GM21390 (cell line): Measurements from ENCODE around the gene FGF18.

Experiments used
- ATAC-seq: cut with Tn5 transposase; IDR thresholded peaks from one replicate; pipeline ENCODE4 v1.9.1; 2021; ENCODE audit not compliant: unreplicated experiment

FGF18 gene

GRCh38 chr5:171462928-171463861, 43.7 kb downstream of the FGF18 start:
- no peak for ATAC-seq

- no peak for ATAC-seq
These were observed 44.4 kb downstream of the FGF18 start for GRCh38 chr5:171463862-171464229.

GRCh38 chr5:171464829-171465228, 45.4 kb downstream of the FGF18 start:
- no peak for ATAC-seq

GRCh38 chr5:171467107-171467506, 47.7 kb downstream of the FGF18 start:
- no peak for ATAC-seq

- no peak for ATAC-seq
These were observed 49.9 kb downstream of the FGF18 start for GRCh38 chr5:171469326-171469725.

GRCh38 chr5:171470420-171470819, 51.0 kb downstream of the FGF18 start:
- no peak for ATAC-seq

- no peak for ATAC-seq
These were observed 54.9 kb downstream of the FGF18 start for GRCh38 chr5:171474230-171474813.

GRCh38 chr5:171475596-171475995, 56.1 kb downstream of the FGF18 start:
- ATAC-seq, result no peak

GRCh38 chr5:171476701-171477100, 57.3 kb downstream of the FGF18 start:
- no peak for ATAC-seq

GRCh38 chr5:171477101-171477500, 57.7 kb downstream of the FGF18 start:
- no peak for ATAC-seq

GRCh38 chr5:171477666-171478065, 58.2 kb downstream of the FGF18 start:
- ATAC-seq, result no peak

- ATAC-seq, result no peak
These were observed 59.7 kb downstream of the FGF18 start for GRCh38 chr5:171478946-171479775.

GRCh38 chr5:171479776-171480125, 60.3 kb downstream of the FGF18 start:
- no peak for ATAC-seq

- no peak for ATAC-seq
These were observed 60.8 kb downstream of the FGF18 start for GRCh38 chr5:171480239-171480638.

GRCh38 chr5:171481571-171482433, 62.4 kb downstream of the FGF18 start:
- ATAC-seq, result no peak

GRCh38 chr5:171482434-171482730, 62.9 kb downstream of the FGF18 start:
- no peak for ATAC-seq

GRCh38 chr5:171483551-171484135, 64.2 kb downstream of the FGF18 start:
- ATAC-seq, result no peak

GRCh38 chr5:171484460-171484899, 65.0 kb downstream of the FGF18 start:
- ATAC-seq, result no peak

- ATAC-seq, result no peak
These were observed 66.2 kb downstream of the FGF18 start for GRCh38 chr5:171485668-171486067.

GRCh38 chr5:171486613-171487012, 67.2 kb downstream of the FGF18 start:
- ATAC-seq, result no peak
